ENCODE data around the gene CYFIP1.

CYFIP1 gene

DNA sequence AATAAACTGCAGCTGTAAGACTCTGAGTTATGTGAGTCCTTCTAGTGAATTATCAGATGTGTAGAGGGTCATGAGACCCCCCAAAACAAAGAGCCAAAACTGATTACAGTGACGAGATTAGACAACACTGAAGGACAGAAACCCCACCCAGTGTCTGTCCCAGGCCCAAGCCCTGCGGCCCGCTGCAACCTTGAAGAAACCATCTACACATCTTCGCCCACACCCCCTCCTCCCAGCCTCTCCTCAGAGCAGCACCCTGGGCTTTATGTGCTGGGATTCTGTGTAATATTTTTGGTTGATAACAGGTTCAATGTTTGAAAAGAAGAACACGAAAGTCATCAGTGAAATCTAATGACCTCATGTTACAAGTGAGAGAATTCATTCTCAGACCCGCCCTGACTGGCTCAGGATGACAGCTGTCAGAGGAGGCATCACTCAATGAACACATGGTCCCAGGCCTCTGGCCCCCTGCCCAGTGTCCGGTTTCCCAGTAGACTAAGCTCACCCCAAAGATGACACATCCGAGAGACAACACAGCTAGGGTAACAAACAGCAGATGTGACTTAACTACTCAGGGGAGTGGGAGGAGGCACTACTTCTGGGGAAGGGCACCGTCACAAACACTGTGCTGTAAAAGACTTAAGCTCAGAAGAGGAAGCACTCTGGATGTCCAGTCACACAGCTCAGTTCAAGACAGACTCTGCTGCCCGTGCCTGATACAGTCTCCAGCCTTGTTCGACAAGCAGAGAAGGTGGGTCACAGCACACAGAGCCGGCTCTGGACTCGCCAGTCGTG lies 92.8 kb downstream of the CYFIP1 start:
- no peak for DNase-seq

DNA sequence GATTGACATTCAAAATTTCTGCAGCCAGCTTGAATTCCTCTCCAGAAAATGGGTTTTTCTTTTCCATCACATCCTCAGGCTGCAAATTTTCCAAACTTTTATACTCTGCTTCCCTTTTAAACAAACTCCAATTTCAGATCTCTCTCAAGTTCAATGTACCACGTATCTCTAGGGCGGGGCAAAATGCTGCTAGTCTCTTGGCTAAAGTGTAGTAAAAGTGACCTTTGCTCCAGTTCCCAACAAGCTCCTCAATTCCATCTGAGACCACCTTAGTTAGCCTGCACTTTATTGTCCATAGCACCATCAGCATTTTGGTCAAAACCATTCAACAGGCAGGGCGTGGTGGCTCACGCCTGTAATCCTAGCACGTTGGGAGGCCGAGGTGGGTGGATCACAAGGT lies 95.0 kb downstream of the CYFIP1 start:
- no peak for DNase-seq

DNA sequence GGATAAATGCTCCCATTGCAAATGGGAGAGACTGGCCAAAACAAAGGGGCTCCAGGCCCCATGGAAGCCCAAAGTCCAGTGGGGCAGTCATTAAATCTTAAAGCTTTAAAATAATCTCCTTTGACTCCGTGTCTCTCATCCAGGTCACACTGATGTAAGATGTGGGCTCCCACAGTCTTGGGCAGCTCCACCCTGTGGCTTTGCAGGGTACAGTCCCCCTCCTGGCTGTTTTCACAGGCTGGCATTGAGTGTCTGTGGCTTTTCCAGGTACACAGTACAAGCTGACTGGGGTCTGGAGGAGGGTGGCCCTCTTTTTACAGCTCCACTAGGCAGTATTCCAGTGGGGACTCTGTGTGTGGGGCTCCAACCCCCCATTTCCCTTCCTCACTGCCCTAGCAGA lies 95.8 kb downstream of the CYFIP1 start:
- no peak for DNase-seq

DNA sequence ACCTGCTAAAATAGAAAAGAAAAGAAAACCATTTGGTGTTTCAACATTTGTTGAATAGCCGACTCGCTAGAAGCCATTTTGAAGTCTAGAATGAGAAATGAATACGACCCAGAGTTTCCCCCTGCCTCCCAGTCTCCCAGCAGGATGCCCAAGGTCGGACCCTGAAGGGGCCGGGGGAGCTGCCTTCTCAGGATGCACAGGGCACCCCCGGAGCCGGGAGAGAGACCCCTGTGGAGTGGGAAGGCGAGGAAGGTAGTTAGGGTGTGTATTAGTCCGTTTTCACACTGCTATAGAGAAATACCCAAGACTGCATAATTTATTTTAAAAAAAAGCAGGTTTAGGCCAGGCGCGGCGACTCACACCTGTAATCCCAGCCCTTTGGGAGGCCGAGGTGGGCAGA lies 97.0 kb downstream of the CYFIP1 start:
- no peak for DNase-seq

DNA sequence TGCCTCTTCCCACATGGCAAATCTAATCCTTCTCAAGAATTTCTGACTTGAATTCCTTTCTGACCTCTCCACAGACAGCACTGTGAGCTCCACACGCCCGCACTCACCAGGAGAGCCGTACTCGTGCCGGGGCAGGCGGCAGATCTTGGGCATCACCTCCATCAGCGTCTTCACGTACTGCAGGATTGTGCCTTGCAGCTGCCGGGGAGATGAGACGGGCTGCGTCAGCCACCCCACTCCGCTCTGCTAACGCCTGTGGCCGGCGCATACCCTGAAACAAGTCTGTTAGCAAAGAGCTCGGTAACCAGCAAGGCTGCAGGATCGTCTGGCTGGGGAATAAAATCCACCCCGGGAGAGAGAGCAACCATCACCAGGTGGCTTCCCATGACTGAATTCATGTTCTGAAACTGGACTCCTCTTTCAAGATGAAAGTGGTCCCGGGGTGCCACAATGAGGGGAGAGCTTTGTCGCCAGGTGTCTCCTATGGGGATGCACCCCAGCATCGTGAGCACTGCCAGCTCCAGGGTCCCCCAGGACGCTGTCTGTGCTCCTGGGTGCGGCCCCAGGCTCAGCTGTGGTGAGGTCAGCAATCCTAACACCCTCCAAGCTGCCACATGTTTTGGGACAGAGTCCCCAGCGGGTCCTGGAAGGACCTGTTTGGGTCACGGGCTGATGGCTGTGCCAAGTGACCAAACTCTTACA lies 98.3 kb downstream of the CYFIP1 start:
- no peak for DNase-seq

DNA sequence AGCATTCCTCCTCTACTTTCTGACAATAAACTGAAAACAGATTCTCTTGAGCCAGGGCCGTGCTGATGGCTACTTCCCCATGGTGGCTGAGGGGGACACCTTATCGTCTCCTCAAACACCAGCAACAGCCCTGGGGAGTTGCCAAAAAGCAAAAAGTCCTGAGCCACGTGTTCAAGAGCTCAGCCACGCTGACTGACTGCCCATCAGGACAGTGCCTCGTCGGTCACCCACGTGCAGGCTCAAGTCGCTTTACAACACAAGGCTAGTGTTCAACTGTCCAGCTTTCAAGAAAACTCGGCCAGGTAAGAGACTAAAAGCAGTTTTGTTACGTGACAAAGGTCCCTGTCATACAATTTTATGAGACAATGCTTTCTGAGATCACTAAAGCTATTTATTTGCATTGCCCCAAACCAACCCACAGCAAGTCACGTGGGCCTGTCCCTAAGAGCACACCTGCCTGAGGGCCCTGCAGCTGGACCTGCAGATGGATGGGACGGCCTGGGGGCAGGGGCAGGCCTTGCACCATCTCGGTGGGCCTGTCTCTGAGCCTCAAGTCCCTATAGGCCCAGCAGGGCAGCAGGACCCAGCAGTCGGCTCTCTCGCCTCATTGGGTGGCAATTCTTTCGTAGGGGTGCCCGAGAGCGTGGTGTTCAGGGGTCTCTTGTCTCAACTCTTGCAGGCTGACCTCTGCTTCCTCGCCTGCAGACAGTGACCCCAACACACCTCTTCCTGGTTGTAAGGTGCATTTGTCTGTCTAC lies 99.0 kb downstream of the CYFIP1 start:
- no peak for DNase-seq

DNA sequence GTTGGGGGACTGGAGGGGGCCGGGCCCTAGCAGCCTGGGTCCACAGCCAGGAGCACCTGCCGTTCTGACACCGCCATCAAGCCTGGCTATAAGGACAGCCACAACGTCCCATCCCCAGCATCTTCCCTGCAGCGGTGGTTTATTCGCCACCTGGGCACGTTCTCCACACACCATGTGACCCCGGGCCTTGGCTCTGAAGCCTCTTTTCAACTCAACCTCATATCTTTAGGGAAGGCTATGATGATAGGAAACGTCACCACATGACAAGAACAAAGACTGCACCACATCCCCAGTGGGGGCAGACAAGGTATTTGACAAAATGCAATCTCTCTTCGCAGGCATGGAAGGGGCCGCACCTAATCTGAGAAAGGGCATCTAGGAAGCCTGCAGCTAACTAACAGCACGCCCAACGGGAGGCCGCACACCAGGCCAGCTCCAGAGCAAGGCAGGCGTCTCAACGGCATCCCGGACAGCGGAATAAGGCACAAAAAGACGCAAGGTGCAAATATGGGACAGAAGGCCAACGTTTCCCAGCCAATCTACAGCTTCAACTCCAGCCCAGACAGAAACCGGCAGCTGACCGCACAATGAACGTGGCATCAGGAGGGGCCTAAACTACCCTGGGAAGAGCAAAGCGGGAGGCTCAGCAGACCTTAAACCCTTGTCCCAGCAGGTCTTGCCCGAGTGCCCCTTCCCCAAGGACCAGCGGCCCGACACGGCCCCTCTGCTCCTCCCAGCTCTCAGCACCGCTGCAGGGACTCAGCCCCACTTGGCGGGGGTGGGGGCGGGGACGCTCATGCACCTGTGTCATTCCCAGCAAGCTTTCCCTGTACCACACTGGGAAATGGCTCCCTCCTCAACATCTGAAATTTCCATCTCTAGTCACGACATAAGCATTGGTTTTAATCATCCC lies 99.8 kb downstream of the CYFIP1 start:
- no peak for DNase-seq

DNA sequence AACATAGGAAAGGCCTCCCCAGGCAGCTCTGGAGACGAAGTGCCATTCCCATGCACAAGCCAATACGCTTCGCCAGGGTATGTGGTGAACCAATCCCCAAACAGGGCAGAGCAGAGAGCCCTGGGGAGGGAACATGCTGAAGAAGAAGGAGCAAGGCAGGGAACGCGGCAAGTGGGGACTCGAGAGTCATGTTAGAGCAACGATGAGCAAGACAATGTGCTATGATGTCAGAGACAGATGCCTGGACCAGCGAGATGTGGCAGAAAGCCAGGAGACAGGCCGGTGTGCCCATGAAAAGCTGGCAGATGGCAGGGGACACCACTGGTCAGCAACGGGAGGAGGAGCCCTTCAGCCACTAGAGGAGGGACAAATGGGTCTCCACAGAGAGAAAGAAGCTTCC lies 102.1 kb downstream of the CYFIP1 start:
- DNase-seq: no peak

DNA sequence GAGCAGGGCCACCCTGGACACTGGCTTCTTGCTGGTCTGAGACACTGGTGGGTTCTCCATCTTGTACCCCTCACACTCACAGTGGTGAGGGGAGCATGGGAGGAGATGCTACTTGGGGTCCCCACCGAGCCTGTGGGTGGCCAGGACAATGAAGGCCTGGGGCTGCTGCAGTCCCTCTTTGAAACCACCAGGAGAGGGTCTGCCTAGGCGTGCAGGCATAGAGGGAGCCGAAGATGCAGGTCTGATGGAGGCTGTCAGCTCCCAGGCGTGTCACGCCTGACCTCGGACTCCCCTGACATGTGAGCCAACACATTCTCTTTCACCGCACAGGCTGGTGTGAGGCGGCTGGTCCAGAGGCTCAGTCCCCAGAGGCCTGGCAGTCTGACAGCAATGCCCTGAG lies 102.6 kb downstream of the CYFIP1 start:
- DNase-seq: no peak

DNA sequence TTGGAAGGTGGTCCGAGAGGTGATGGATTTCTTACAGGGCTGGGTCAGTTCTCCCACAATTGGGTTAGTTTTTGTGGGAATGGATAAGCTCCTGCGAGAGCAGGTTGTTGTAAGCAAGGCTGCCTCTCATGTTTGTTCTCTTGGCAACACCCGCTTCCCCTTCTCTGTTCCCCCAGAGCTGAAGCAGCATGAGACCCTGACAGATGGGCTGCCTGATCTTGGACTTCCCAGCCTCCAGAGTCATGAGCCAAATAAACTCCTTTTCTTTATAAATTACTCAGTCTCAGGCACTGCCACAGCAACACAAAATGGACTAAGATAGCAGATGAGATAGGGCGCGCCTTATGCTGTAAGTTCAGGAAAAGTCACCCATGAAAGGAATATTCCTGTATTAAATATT lies 103.1 kb downstream of the CYFIP1 start:
- DNase-seq: no peak

DNA sequence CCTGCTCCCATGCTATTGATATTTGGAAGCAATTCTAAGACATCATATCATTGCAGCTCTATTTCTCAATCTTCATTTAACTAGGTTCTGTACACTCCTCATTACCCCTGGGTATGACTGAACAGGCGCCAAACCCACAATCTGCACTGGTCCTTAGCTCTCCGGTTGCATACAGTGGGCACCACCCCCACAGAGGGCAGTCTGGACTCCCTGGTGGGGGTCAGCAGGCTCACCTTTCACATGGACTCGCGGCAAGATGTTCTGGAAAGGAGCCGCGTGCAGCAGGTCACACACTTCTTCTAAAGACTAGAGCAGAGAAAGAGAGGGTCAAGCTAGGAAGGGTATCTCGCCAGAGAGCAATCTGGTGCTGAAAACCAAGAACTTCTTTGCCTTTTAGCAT lies 105.2 kb downstream of the CYFIP1 start:
- DNase-seq: no peak

DNA sequence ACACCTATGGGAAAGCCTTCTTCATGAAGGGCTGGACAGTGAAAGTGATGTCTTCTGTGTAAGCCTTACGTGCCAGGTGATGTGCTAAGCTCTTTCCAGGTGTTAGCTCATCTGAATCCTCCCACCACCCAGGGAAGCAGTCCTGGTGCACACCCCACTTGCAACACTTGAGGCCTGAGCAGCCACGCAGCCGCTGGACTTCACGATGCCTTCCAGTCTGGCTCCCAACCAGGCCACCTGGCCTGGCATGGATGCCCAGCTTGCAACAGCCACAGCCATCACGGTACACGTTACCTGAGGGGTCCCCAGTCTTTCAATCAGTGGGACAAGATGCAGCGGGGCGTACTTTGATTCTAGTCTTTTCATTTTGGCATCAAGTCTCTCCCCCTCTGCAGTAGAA lies 105.9 kb downstream of the CYFIP1 start:
- DNase-seq: no peak

DNA sequence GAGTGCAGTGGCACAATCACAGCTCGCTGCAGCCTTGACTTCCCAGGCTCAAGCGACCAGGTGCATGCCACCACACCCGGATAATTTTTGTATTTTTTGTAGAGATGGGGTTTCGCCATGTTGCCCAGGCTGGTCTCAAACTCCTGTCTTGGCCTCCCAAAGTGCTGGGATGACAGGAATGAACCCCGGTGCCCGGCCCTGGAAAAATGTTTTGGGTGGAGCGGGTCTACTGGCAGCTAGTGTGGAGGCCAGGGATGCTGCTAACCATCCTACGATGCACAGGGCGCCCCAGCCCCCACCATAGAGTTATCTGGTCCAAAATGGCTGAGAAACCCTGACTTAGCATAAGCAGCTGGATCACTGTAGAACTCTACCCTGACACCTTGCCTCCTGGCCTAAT lies 106.3 kb downstream of the CYFIP1 start:
- DNase-seq: no peak

DNA sequence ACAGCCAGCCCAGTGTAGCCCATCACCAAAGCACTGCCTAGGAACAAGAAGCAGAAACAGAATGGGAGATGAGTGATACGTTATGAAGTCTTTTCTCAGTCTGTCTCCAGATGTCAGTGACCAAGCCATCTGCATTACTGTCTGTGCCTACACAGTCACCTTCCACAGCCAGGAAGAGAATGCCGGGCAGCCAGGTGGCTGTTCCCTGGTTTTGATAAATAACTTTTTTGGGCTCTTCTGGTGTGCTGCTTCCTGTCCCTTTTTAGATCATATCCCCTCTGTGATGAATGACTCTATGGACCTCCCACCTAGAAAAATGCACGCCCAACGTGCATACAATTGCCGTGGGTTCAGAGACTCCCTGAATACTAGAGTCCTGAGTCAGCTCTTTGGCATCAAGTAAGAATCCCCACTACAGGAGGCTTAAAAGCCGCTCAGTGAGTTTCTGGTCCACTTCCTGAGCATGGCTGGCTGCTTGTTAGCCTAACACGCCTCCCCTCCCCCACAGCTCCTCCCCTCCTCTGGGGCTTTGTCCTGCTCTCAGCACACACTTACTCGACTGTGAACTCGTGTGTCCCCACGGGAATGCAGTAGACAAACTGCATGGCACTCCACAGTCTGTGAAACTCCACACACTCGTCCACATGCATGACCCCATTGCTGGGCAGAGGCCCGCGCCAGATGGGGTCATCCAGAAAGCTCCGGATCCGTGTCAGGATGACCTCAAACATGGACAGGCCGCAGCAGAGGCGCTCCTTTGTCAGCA lies 107.0 kb downstream of the CYFIP1 start:
- DNase-seq: no peak

DNA sequence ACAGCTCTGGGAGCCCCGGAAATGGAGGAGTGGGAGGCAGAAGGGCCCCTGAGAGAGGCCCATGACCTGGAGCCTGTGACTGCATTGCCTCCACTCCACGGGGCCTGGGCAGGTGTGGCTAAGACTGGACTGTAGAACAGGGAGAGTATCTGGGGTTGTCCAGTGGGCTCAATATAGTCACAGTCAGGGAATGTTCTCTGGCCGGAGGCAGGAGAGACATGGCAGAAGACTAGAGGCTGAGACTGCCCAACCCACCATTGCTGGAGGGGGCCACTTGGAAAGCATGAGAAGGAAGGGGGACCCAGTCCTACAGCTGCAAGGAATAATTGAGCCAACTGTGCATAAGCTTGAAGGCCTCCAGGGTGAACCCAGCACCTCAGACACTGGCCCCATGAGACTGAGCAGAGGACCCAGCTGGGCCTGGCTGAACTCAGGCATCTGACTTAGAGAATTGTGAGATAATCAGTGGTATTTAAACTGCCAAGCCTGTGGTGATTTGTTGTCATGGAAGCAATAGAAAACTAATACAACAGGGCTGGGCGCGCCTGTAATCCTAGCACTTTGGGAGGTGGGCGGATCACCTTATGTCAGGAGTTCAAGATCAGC lies 108.6 kb downstream of the CYFIP1 start:
- no peak for DNase-seq

DNA sequence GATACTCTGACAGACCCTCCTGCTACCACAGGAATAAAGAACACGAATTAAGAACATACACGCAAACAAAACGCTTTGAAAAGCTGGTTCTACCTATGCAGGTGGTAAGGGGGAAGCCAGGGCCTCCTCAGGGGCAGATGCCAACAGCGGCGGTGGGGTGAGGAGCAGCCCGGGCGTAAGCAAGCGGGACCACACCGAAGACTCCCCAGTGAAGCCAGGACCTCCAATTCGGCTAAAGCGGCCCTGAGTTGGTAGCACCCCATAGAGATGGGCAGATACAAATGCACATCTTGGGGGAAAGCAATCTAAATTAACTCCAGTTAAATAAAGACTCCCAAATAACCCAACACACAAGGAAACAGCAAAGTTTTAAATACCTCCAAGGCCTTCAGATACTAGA lies 109.3 kb downstream of the CYFIP1 start:
- no peak for DNase-seq

DNA sequence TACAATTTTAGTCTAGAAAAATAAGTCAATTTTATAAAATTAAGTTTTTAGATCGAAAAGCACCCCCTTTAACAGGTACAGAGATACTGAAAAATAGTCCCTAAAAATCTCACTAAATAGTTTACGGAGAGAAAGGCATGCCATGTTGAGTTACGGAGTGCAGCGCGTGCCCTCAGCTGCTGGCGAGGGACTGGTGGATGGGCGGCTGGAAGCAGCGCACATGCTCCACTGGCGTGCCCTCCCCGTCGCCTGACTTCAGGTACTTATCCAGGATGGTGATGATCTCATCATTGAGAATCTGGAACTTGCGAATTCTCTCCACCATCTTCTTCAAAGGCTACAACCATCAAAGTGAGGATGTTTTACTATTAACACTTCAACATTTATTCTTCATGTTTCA lies 110.3 kb downstream of the CYFIP1 start:
- no peak for DNase-seq

DNA sequence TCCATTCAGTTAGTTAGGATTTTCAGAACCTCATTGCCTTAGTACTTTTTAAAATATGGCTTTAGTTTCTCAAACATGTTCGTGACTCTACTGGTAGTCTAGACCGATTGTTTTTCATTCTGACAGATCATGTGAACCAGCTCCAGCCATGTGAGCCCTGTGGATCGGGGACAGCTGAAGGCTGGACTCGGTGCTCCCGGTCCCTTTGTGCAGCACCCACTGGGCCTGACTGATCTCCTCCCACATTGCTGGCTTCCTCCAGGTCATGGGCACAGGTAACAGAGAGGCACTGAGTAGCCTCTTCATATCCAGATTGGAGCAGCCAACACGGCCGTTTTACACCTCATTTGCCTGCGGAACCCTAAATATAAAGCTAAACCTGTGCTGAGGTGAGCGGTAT lies 111.2 kb downstream of the CYFIP1 start:
- no peak for DNase-seq

DNA sequence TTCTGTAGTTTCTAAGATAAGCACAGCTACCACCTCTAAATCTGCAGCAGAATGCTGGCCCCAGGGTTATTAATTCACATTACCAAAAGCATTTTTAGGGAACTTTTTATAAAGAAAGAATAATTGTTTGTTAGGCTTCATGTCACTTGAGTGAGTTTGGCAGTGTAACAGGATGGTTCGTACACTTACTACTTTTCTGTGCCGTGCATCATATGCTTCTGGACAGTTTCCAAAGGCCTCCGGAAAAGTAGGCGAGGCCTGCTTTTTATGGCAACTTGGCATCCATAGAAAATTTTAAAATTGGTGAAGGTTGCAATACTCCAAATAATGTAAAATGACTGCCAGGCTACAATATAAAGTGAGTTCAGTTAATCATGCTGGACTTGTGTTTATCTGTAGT lies 111.7 kb downstream of the CYFIP1 start:
- no peak for DNase-seq

DNA sequence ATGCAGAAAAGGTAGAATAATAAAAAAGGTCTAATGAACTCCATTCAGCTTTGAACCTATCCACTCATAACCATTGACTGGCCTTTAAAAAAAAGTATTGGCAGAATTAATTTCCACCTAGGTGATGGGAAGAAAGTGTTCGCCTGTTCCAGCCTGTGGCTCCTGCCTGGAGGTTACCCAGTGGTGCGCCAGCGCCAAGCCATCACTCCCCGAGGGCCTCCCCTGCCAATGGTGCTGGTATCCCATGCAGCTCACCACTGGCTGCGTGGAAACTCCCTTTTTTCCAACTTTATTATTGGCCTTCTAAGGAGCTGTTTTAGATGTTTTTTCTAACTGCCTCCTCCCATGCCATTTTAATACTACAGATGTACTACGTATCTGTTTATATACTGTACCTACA lies 112.3 kb downstream of the CYFIP1 start:
- DNase-seq: no peak

DNA sequence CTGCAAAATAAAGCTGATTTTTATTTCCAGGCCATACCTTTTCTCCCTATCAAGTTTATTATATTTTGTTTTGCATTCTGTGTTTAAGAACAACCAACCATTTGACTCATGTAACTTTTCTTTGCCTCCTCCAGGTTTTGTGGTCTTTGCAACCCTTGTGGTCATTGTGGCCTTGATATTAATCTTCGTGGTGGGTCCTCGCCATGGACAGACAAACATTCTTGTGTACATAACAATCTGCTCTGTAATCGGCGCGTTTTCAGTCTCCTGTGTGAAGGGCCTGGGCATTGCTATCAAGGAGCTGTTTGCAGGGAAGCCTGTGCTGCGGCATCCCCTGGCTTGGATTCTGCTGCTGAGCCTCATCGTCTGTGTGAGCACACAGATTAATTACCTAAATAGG lies 114.1 kb downstream of the CYFIP1 start:
- DNase-seq: no peak

DNA sequence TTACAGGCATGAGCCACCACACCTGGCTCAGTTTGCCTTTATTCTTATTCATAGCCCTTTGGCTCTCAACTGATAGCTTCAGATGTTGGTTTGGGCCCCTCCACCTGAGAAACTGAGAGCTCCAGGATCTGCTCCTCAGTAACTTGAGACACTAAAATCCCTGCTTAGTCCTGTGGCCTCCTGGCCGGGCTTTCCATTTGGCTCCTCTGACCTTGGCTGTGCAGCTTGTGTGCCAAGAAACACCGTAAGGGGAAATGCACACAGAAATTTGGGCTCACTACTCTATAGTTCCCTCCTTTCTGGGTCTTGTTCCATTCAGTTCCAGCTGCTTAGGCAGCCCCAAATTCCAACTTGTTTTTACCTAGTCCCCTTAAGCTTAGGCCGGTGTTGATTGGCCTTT lies 116.8 kb downstream of the CYFIP1 start:
- DNase-seq: no peak

All from stimulated activated naive CD4-positive, alpha-beta T cell treated with Interleukin-2 at 50 U/mL for 16 hours (primary cell).